ENCODE data around the gene HLTF. TPM values are rescaled to one million over a fixed set of nuclear protein-coding genes. Genes with fewer than 3 reads are reported as not detected.
A peak's percentile ranks its signal among the peaks of the same experiment; 100 is the strongest.

The HLTF gene
- total RNA-seq, 1 experiment from 2014 or later: 73.4 TPM

DNA sequence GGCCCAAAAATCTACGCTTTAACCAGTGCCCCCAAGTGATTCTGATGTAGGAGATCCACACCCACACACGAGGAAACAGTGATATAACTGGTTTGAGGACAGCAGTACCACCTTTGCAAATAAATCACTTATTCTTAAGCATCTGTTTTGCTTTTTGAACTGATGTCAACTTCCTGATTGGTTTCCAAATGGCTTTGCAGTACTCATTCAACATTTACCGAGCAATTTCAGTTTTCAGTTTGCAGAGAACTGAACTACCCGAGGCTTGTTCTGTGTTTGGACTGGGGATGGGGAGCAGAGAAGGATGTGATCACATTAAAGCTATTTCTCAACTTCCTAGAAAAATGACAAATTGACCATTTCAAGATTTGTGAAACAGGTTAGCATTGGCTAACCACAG is 96.1 kb downstream of the HLTF start:
- intact Hi-C loops (cut with micrococcal nuclease): no loop called here
- TF ChIP-seq CEBPB (IDR thresholded peaks at IDR 0.05; ENCODE audit: low read depth) (no peak), CTCF (IDR thresholded peaks at IDR 0.05 in 2 of 3, conservative IDR thresholded peaks at IDR 0.05 in 1 of 3; ENCODE audit: borderline replicate concordance in 1 of 3, insufficient read depth in 1 of 3, low read depth in 2 of 3, low read length in 2 of 3) (no peak), EZH2phosphoT487 (IDR thresholded peaks at IDR 0.05; ENCODE audit: borderline replicate concordance) (no peak), EZH2 (IDR thresholded peaks at IDR 0.05) (no peak), FOSL1 (IDR thresholded peaks at IDR 0.05; ENCODE audit: low read depth) (no peak), ZNF274 (IDR thresholded peaks at IDR 0.05; ENCODE audit: low read depth, low read length) (no peak), SIN3A (IDR thresholded peaks at IDR 0.05; ENCODE audit: low read depth) (no peak), ZFX (IDR thresholded peaks at IDR 0.05) (no peak), ATF3 (IDR thresholded peaks at IDR 0.05) (no peak), CBX3 (IDR thresholded peaks at IDR 0.05; ENCODE audit: low read depth) (no peak), YY1 (IDR thresholded peaks at IDR 0.05; ENCODE audit: extremely low read depth, insufficient replicate concordance, low read depth, low read length) (no peak), SRF (IDR thresholded peaks at IDR 0.05; ENCODE audit: low read depth) (no peak), EGR1 (IDR thresholded peaks at IDR 0.05; ENCODE audit: low read depth) (no peak), TCF7L2 (IDR thresholded peaks at IDR 0.05; ENCODE audit: borderline replicate concordance, extremely low read depth, insufficient read depth, insufficient read length) (no peak)
- TF ChIP-seq, protein P1, sequence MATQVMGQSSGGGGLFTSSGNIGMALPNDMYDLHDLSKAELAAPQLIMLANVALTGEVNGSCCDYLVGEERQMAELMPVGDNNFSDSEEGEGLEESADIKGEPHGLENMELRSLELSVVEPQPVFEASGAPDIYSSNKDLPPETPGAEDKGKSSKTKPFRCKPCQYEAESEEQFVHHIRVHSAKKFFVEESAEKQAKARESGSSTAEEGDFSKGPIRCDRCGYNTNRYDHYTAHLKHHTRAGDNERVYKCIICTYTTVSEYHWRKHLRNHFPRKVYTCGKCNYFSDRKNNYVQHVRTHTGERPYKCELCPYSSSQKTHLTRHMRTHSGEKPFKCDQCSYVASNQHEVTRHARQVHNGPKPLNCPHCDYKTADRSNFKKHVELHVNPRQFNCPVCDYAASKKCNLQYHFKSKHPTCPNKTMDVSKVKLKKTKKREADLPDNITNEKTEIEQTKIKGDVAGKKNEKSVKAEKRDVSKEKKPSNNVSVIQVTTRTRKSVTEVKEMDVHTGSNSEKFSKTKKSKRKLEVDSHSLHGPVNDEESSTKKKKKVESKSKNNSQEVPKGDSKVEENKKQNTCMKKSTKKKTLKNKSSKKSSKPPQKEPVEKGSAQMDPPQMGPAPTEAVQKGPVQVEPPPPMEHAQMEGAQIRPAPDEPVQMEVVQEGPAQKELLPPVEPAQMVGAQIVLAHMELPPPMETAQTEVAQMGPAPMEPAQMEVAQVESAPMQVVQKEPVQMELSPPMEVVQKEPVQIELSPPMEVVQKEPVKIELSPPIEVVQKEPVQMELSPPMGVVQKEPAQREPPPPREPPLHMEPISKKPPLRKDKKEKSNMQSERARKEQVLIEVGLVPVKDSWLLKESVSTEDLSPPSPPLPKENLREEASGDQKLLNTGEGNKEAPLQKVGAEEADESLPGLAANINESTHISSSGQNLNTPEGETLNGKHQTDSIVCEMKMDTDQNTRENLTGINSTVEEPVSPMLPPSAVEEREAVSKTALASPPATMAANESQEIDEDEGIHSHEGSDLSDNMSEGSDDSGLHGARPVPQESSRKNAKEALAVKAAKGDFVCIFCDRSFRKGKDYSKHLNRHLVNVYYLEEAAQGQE (IDR thresholded peaks at IDR 0.05; ENCODE audit: low read depth): no peak
- TF ChIP-seq, protein P2, sequence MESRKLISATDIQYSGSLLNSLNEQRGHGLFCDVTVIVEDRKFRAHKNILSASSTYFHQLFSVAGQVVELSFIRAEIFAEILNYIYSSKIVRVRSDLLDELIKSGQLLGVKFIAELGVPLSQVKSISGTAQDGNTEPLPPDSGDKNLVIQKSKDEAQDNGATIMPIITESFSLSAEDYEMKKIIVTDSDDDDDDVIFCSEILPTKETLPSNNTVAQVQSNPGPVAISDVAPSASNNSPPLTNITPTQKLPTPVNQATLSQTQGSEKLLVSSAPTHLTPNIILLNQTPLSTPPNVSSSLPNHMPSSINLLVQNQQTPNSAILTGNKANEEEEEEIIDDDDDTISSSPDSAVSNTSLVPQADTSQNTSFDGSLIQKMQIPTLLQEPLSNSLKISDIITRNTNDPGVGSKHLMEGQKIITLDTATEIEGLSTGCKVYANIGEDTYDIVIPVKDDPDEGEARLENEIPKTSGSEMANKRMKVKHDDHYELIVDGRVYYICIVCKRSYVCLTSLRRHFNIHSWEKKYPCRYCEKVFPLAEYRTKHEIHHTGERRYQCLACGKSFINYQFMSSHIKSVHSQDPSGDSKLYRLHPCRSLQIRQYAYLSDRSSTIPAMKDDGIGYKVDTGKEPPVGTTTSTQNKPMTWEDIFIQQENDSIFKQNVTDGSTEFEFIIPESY (IDR thresholded peaks at IDR 0.05; ENCODE audit: extremely low read depth, insufficient replicate concordance, low read length): no peak
- Histone ChIP-seq H3K36me3 (ENCODE audit: control insufficient read depth in 1 of 2, insufficient read depth in 2 of 2, low read length in 2 of 2) (no peaks in the 10 kb centered on the region), H3K27me3 (ENCODE audit: insufficient read depth, low read length) (no peaks in the 10 kb centered on the region), H3K4me1 (ENCODE audit: control insufficient read depth in 1 of 2, insufficient read depth in 2 of 2, low read length in 2 of 2) (peaks cover 4 to 7% of the 10 kb centered on the region in 2 experiments; a peak in 2 of 4 replicates), H3K4me3 (replicated peaks in 1 of 2; ENCODE audit: low read depth in 1 of 2, low read length in 2 of 2) (no peak overlapping the region), H4K20me1 (ENCODE audit: insufficient read depth) (no peaks in the 10 kb centered on the region), H2AFZ (ENCODE audit: low read depth, low read length, poor library complexity, severe bottlenecking) (no peak overlapping the region), H3K9me3 (ENCODE audit: control insufficient read depth in 1 of 2, insufficient read depth in 1 of 2, low read depth in 1 of 2, low read length in 2 of 2) (no peaks in the 10 kb centered on the region), H3K9me2 (ENCODE audit: insufficient read depth) (no peaks in the 10 kb centered on the region), H3K4me2 (ENCODE audit: low read length) (peak overlapping the region; percentile 93; the same call in 1 of the 2 replicates), H3K27ac (ENCODE audit: low read depth, low read length) (no peak overlapping the region), H3K9ac (ENCODE audit: low read length) (no peak overlapping the region), H3K79me2 (ENCODE audit: insufficient read depth, low read length) (peaks cover 8% of the 10 kb centered on the region; the same call in 1 of the 2 replicates)
- ChIA-PET POLR2A (interaction anchor here (1.2 kb wide), 1 partner anchor 13 kb away, joined by 4 read pairs; no protein-coding TSS in a partner anchor), CTCF (interaction anchor here (1.1 kb wide), 1 partner anchor 35 kb away, joined by 3 read pairs; no protein-coding TSS in a partner anchor), RAD21 (ENCODE audit: low non-redundant PET in 1 of 2, low total read pairs in 2 of 2, uncharacterized antibody in 2 of 2, unreplicated experiment in 2 of 2) (interaction anchor here in 1 of 2 experiments (0.7 kb wide), 1 partner anchor 309 kb away, joined by 4 read pairs; no protein-coding TSS in a partner anchor)
- BruUV-seq (replicated peaks): no TSS peak
- no peak for ATAC-seq
- no peak for DNase-seq (ENCODE audit: low read depth, low spot score)

All from HCT116 (cell line).